Right renal pelvis (tissue), 4 donors: ENCODE results near the gene RSL1D1. TPM values are rescaled to one million over a fixed set of nuclear protein-coding genes. Genes with fewer than 3 reads are reported as not detected.

ENCODE experiments used
- DNase-seq, 4 donors: peaks; one replicate each; pipeline ENCODE4 v3.0.0-alpha.2; 2013; ENCODE audit warnings: low read depth in 4 of 4, low spot score in 3 of 4, missing footprints in 1 of 4
- polyA plus RNA-seq, 4 donors: library from polyadenylated mRNA; unstranded; fragments of 120-200 nt; gene quantifications; one replicate each; pipeline ENCODE4 v1.2.1, GENCODE V29; 2013; ENCODE audit not compliant: insufficient read length in 4 of 4

The RSL1D1 gene
- 100 to 1,000 TPM; 231 to 286 (median 244) TPM for polyA plus RNA-seq

DNA sequence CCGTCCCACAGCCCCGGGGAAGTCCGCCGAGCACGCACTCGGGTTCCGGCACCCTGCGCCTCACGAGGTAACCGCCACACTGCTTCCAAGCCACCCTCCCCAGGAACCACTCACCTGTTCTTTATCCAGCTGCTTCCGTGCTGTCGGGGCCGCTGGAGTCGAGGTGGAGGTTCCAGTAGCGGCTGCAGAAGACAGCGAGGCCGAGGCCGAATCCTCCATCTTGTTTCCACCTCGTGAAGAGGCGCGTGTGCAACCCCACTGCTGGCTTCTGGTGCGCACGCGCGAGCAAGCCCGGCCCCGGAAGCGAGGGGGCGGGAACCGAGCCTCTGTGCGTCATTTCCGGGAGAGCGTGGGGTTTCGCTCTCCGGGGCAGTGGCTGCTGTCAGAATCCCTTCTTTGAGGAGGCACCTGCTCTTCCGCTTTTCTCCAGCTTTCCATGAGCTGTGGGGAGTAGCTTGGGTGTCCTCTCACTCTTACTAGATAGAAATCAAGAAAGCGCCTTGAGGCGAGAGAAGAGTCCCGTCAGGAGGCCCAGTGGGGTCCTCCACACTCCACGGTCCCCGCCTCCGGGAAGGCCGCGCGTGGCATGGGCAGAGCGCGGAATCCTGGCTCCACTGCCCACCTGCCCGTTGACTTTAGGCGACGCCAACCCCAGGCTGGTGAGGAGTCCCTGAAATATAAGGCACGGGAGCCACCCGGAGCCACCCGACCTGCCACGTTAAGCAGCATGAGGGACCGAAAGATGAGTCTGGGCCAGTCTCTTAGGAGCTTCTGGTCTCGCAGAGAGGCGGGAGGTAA, at the start of gene RSL1D1:
RSL1D1 (minus strand) TSS at position 249 of the 798 bp plus-strand sequence; CDS start at position 219, 30 bp downstream.
- peak; percentile 88 to 97 (median 90) for DNase-seq

DNA sequence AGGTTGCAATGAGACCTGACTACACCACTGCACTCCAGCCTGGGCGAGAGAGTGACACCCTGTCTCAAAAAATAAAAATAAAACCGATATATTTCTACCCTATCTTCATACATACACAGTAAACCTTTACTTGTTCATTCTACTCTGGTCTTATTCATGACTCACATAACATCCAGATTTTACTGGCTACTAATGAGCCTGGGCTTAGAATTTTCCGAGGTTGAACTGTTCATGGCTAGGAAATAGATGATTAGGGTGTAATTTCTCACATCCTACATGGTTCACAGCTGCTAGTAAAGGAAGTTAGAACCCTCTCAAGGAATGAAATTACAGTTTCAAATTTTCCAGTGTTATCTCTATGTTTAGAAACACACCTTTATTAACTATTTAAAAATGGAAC, 49.7 kb upstream of the RSL1D1 start:
- no peak for DNase-seq

DNA sequence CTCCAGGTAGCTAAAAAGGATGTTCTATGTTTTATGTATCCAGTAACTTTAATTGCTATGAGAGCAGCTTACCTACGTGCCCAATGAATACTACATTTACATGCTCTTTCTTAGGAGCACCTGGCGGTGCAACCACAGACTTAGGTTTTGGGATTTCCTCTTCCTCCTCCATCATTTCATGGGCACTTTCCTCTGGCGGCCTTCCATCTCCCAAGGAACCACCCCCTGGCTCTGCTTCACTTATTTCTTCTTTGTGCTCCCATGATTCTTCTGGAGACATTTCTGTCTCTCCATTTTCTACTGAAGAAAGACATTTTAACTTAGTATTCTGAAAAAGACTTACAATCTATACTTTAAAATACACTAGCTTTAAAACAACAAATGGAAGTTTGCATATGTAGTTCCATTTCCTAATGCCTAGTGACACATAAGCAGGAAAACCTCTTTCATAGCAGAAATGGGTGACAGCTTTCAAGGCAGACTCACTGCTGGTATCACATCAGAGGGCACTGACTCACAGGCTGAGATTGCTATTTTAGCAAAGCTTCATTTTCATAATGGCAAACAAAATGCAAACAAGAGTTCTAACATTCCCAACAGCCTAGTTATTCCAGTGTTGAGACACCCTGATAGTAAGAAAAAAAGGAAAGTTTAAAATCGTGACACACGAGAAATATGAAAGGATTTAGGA, 45.3 kb upstream of the RSL1D1 start:
- no peak for DNase-seq

- DNase-seq = no peak
Measured at GRCh38 chr16:11893571-11893970, 42.2 kb upstream of the RSL1D1 start.

DNA sequence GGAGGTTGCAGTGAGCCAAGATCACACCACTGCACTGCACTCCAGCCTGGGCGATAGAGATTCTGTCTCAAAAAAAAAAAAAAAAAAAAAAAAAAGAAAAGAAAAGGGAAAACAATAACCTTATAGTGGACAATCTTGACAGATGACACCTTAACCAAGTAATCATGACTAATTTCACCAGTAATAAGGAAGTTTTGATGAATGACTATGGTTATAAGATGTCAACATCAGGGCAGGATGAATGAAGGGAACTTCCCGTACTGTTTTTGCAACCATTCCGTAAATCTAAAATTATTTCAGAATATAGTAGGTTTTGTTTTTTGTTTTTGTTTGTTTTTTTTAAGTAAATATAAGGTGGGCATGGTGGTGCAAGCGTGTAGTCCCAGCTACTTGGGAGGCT, 41.4 kb upstream of the RSL1D1 start:
- no peak for DNase-seq

- no peak for DNase-seq
Measured at GRCh38 chr16:11890231-11890965, 39.1 kb upstream of the RSL1D1 start.

- no peak for DNase-seq
Measured at GRCh38 chr16:11886881-11887280, 35.5 kb upstream of the RSL1D1 start.

GRCh38 chr16:11884035-11884434, 32.7 kb upstream of the RSL1D1 start:
- no peak for DNase-seq

- DNase-seq = no peak
Measured at GRCh38 chr16:11880007-11880406, 28.7 kb upstream of the RSL1D1 start.

- DNase-seq = no peak
Measured at GRCh38 chr16:11877374-11877773, 26.0 kb upstream of the RSL1D1 start.

DNA sequence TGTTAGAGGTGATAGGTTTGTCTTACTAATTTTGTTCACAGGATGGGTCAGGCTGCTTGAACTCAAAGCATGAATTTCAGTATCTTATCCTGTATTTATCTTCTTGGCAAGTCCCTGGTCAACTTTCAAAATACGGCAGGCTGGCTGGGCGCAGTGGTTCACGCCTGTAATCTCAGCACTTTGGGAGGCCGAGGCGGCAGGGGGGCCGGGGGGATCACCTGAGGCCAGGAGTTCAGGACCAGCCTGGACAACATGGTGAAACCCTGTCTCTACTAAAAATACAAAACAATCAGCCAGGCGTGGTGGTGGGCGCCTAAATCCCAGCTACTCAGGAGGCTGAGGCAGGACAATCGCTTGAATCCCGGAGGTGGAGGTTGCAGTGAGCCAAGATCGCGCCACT, 25.0 kb upstream of the RSL1D1 start:
- no peak for DNase-seq

DNA sequence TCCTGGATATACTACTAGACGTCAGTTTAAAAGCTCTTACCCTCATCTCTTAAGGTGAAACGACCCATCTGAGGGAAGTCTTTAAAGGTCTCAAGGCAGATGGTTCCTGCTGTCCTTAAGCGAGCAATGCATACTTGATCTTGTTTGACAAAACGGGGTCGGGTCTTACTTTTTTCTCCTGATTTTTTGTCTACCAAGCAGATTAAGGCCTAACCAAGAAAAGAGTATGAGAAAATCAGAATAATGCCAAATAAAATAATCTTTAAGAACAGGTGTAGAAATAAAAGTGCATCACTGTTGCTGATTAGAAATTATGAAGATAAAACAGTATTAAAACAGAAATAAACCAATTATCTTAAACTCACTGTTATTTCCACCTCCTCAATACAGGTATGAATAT, 24.4 kb upstream of the RSL1D1 start:
- DNase-seq = no peak

DNA sequence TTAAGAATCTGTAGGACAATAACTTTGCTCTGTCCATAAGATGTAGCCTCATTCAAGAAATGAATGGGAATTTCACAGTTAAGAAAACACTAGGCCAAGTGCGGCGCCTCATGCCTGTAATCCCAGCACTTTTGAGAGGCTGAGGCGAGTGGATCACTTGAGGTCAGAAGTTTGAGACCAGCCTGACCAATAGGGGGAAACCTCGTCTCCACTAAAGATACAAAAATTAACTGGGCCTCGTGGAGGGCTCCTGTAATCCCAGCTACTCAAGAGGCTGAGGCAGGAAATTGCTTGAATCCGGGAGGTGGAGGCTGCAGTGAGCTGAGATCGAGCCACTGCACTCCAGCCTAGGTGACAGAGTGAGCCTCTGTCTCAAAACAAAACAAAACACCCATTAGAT, 19.9 kb upstream of the RSL1D1 start:
- DNase-seq = no peak

DNA sequence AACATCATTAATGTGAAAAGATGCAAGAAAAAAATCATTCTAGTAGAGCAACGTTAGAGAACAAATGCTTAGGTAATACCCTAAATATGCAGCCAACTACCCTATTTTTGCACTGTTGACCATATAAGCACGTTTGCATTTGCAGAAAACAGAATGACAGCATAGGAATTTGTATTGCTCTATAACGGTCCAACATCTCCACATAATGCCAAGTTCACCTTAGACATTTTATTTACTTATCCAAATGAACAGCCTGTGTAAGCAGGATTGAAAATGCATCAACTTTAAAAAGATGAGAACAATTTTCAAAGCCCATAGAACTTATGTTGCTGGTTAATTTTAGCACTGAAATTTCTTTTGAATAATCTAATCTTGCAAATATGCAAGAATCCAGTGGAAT, 19.1 kb upstream of the RSL1D1 start:
- no peak for DNase-seq

GRCh38 chr16:11869353-11870228, 18.2 kb upstream of the RSL1D1 start:
- DNase-seq = no peak

- no peak for DNase-seq
Measured at GRCh38 chr16:11868412-11868980, 17.2 kb upstream of the RSL1D1 start.

DNA sequence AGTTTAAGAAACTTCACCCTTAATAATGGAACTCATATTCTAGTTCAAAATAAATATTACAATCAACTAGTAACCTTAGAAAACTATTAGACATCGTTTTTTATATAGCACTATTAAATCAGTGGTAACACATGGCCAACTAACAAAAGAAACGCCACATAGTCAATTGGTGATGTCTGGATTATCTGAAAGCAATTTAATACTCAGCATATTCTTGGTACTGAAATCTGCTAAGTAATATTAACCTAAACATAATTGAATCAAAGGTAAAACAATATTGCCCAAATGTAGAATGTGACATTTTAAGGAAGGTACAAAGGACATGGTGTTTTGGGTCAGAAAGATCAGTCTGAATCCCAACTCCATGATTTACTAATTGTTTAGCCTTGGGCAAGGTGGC, 11.1 kb upstream of the RSL1D1 start:
- DNase-seq = no peak

DNA sequence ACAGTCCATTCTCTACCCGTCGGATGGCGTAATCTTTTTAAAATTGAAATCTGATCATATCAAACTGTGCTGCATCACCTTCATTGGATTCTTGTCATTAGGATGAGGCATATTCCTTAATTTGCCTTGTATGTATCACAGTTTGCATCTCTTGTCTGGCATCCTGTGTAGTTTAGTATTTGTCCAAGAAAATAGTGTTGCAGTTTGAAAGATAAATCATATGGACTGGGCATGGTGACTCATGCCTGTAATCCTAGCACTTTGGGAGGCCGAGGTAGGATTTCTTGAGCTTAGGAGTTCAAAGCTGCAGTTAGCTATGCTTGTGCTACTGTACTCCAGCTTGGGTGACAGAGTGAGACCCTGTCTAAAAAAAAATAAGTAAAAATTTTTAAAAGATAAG, 5.8 kb upstream of the RSL1D1 start:
- no peak for DNase-seq

- peak in 1 of 4 donors; percentile 8 for DNase-seq
Measured at GRCh38 chr16:11852092-11852809, 909 bp upstream of the RSL1D1 start.
